Vagina (tissue), 2 donors: Measurements from ENCODE around the gene RNF31. TPM values are rescaled to one million over a fixed set of nuclear protein-coding genes. Genes with fewer than 3 reads are reported as not detected.

ENCODE experiments used
- DNase-seq, 2 donors: peaks; one replicate each; pipeline ENCODE4 v3.0.0-alpha.2; 2017; ENCODE audit errors: extremely low spot score in 2 of 2
- H3K27ac ChIP-seq: fragments of 200-600 bp; sonication (generic); one replicate; pipeline ENCODE4 v1.5.1; 2019
- H3K27me3 ChIP-seq: fragments of 200-600 bp; sonication (generic); one replicate; pipeline ENCODE4 v1.5.1; 2019
- H3K36me3 ChIP-seq, 2 donors: fragments of 200-600 bp; sonication (generic); one replicate each; pipeline ENCODE4 v1.5.1; 2017 to 2019
- H3K4me1 ChIP-seq: fragments of 200-600 bp; sonication (generic); one replicate; pipeline ENCODE4 v1.5.1; 2019
- H3K4me3 ChIP-seq, 2 donors: fragments of 200-600 bp; sonication (generic); 1 replicate in 1 of 2; 2 replicates in 1 of 2; pipeline ENCODE4 v1.5.1; 2016 to 2019
- H3K9me3 ChIP-seq: fragments of 200-600 bp; sonication (generic); one replicate; pipeline ENCODE4 v1.5.1; 2019
- CTCF ChIP-seq, 3 experiments: fragments of 450-650 bp in 2 of 3; fragments of 200-600 bp in 1 of 3; sonication (generic) in 1 of 3; IDR thresholded peaks; one replicate each; pipeline ENCODE4 v1.5.1; 2017 to 2019; ENCODE audit warnings: antibody characterized with exemption in 3 of 3, mild to moderate bottlenecking in 2 of 3, moderate library complexity in 2 of 3
- POLR2A ChIP-seq, 2 donors: fragments of 450-650 bp; IDR thresholded peaks; one replicate each; pipeline ENCODE4 v1.6.1; 2017; ENCODE audit warnings: antibody characterized with exemption in 2 of 2, mild to moderate bottlenecking in 2 of 2, moderate library complexity in 2 of 2
- POLR2AphosphoS5 ChIP-seq, 2 donors: sonication (generic); formaldehyde crosslinking; IDR thresholded peaks; one replicate each; pipeline ENCODE4 v1.9.0; 2017; ENCODE audit warnings: antibody characterized with exemption in 2 of 2, mild to moderate bottlenecking in 2 of 2, low read depth in 1 of 2; ENCODE audit not compliant: insufficient read depth in 1 of 2
- intact Hi-C: fragments of 100-400 bp; cut with DNase I; formaldehyde crosslinking; loops from one replicate; pipeline ENCODE4 v1.15.1; 2023
- total RNA-seq: library from RNA; depleted of rRNA; stranded (reverse); fragments of >200 nt; gene quantifications from one replicate; pipeline ENCODE4 v1.2.3, GENCODE V29; 2016

Gene RNF31
- total RNA-seq, 1 donor from 2014 or later: 87.9 TPM

- no peak for DNase-seq
- TF ChIP-seq POLR2AphosphoS5 (IDR thresholded peaks at IDR 0.05; ENCODE audit: insufficient read depth in 1 of 2, low read depth in 1 of 2): no peak
- TF ChIP-seq CTCF (IDR thresholded peaks at IDR 0.05): no peak
- TF ChIP-seq POLR2A (IDR thresholded peaks at IDR 0.05): no peak
- Histone ChIP-seq H3K9me3 (no peaks in the 10 kb centered on the region), H3K36me3 (peaks cover 0 to 22% of the 10 kb centered on the region in 2 donors), H3K4me1 (peaks cover 46% of the 10 kb centered on the region), H3K27me3 (no peaks in the 10 kb centered on the region), H3K4me3 (peak overlapping the region; percentile 68 to 100), H3K27ac (peak overlapping the region; percentile 85)
- intact Hi-C loops: no loop called here
These were observed 10.4 kb upstream of the RNF31 start for GRCh38 chr14:24136684-24137528.

GRCh38 chr14:24137529-24138395 lies 9.5 kb upstream of the RNF31 start:
- peaks cover 52% of the 10 kb centered on the region for H3K4me1 ChIP-seq
- H3K27ac ChIP-seq: peak overlapping the region; percentile 10
- intact Hi-C loops: no loop called here

GRCh38 chr14:24138396-24139271 lies 8.7 kb upstream of the RNF31 start:
- H3K27me3 ChIP-seq: no peaks in the 10 kb centered on the region
- peaks cover 0 to 22% of the 10 kb centered on the region in 2 donors for H3K36me3 ChIP-seq
- no peak overlapping the region for H3K4me3 ChIP-seq
- no peak for DNase-seq
- peaks cover 52% of the 10 kb centered on the region for H3K4me1 ChIP-seq
- intact Hi-C loops: no loop called here
- no peaks in the 10 kb centered on the region for H3K9me3 ChIP-seq
- peak overlapping the region; percentile 16 for H3K27ac ChIP-seq
- TF ChIP-seq POLR2AphosphoS5 (IDR thresholded peaks at IDR 0.05; ENCODE audit: insufficient read depth in 1 of 2, low read depth in 1 of 2): no peak

More at GRCh38 chr14:24137529-24138395, 9.5 kb upstream of the RNF31 start:
- H3K9me3 ChIP-seq: no peaks in the 10 kb centered on the region
- peaks cover 0 to 22% of the 10 kb centered on the region in 2 donors for H3K36me3 ChIP-seq
- H3K4me3 ChIP-seq: no peak overlapping the region
- TF ChIP-seq POLR2A (IDR thresholded peaks at IDR 0.05) (no peak), POLR2AphosphoS5 (IDR thresholded peaks at IDR 0.05; ENCODE audit: insufficient read depth in 1 of 2, low read depth in 1 of 2) (no peak), CTCF (IDR thresholded peaks at IDR 0.05) (no peak)
- H3K27me3 ChIP-seq: no peaks in the 10 kb centered on the region
- DNase-seq: no peak

GRCh38 chr14:24139272-24139934 lies 7.9 kb upstream of the RNF31 start:
- TF ChIP-seq CTCF (IDR thresholded peaks at IDR 0.05): no peak
- TF ChIP-seq POLR2AphosphoS5 (IDR thresholded peaks at IDR 0.05; ENCODE audit: insufficient read depth in 1 of 2, low read depth in 1 of 2): no peak
- no peak for TF ChIP-seq POLR2A (IDR thresholded peaks at IDR 0.05)
- Histone ChIP-seq H3K9me3 (no peaks in the 10 kb centered on the region), H3K36me3 (peaks cover 0 to 22% of the 10 kb centered on the region in 2 donors), H3K4me3 (no peak overlapping the region), H3K27ac (no peak overlapping the region), H3K4me1 (peaks cover 52% of the 10 kb centered on the region), H3K27me3 (no peaks in the 10 kb centered on the region)
- no peak for DNase-seq
- intact Hi-C loops: no loop called here
